GM12872 (cell line): Measurements from ENCODE around the gene RENBP.

ENCODE experiments used
- CTCF ChIP-seq: IDR thresholded peaks from 3 replicates; pipeline ENCODE4 v1.5.1; 2011; ENCODE audit warnings: low read depth, mild to moderate bottlenecking, low read length, moderate library complexity; ENCODE audit not compliant: insufficient read depth

The RENBP gene

GRCh38 chrX:153913701-153914100 is 30.7 kb downstream of the RENBP start:
- no peak for TF ChIP-seq CTCF

GRCh38 chrX:153913211-153913610 is 31.2 kb downstream of the RENBP start:
- no peak for TF ChIP-seq CTCF

GRCh38 chrX:153911798-153912197 is 32.6 kb downstream of the RENBP start:
- TF ChIP-seq CTCF = no peak

- no peak for TF ChIP-seq CTCF
These were observed 34.0 kb downstream of the RENBP start for GRCh38 chrX:153910446-153910845.

GRCh38 chrX:153909980-153910360 is 34.5 kb downstream of the RENBP start:
- no peak for TF ChIP-seq CTCF

GRCh38 chrX:153909024-153909979 is 35.1 kb downstream of the RENBP start:
- no peak for TF ChIP-seq CTCF

- no peak for TF ChIP-seq CTCF
These were observed 36.1 kb downstream of the RENBP start for GRCh38 chrX:153908219-153908860.
